BLaER1 treated with 17β-estradiol and CSF1 and Interleukin-3, amounts not matched to agents 10 nM and 100 nM (cell line): ENCODE data around the gene BMP8B.
A peak's percentile ranks its signal among the peaks of the same experiment; 100 is the strongest.

Source experiments
- H3K27ac ChIP-seq, 11 experiments: shearing (Covaris generic); formaldehyde crosslinking; 2 replicates each; pipeline ENCODE4 v1.8.1; 2022
- H3K27me3 ChIP-seq, 11 experiments: shearing (Covaris generic); formaldehyde crosslinking; 2 replicates each; pipeline ENCODE4 v1.8.1; 2022
- H3K36me3 ChIP-seq, 11 experiments: shearing (Covaris generic); formaldehyde crosslinking; 2 replicates each; pipeline ENCODE4 v1.8.1; 2022
- H3K4me1 ChIP-seq, 10 experiments: shearing (Covaris generic); formaldehyde crosslinking; 2 replicates each; pipeline ENCODE4 v1.8.1; 2022
- H3K4me2 ChIP-seq, 11 experiments: shearing (Covaris generic); formaldehyde crosslinking; 2 replicates each; pipeline ENCODE4 v1.8.1; 2022
- H3K4me3 ChIP-seq, 10 experiments: shearing (Covaris generic); formaldehyde crosslinking; 2 replicates each; pipeline ENCODE4 v1.8.1; 2022
- H3K9ac ChIP-seq, 11 experiments: shearing (Covaris generic); formaldehyde crosslinking; 2 replicates each; pipeline ENCODE4 v1.8.1; 2022
- H3K9me3 ChIP-seq, 11 experiments: shearing (Covaris generic); formaldehyde crosslinking; replicated peaks in 1 of 11; 2 replicates each; pipeline ENCODE4 v1.8.1; 2022
- H4K20me1 ChIP-seq, 11 experiments: shearing (Covaris generic); formaldehyde crosslinking; 2 replicates each; pipeline ENCODE4 v1.8.1; 2022
- Cebpa-rat ChIP-seq, 11 experiments: shearing (Covaris generic); IDR thresholded peaks; 2 replicates each; pipeline ENCODE4 v1.8.1; 2022

The BMP8B gene, protein sequence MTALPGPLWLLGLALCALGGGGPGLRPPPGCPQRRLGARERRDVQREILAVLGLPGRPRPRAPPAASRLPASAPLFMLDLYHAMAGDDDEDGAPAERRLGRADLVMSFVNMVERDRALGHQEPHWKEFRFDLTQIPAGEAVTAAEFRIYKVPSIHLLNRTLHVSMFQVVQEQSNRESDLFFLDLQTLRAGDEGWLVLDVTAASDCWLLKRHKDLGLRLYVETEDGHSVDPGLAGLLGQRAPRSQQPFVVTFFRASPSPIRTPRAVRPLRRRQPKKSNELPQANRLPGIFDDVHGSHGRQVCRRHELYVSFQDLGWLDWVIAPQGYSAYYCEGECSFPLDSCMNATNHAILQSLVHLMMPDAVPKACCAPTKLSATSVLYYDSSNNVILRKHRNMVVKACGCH

DNA sequence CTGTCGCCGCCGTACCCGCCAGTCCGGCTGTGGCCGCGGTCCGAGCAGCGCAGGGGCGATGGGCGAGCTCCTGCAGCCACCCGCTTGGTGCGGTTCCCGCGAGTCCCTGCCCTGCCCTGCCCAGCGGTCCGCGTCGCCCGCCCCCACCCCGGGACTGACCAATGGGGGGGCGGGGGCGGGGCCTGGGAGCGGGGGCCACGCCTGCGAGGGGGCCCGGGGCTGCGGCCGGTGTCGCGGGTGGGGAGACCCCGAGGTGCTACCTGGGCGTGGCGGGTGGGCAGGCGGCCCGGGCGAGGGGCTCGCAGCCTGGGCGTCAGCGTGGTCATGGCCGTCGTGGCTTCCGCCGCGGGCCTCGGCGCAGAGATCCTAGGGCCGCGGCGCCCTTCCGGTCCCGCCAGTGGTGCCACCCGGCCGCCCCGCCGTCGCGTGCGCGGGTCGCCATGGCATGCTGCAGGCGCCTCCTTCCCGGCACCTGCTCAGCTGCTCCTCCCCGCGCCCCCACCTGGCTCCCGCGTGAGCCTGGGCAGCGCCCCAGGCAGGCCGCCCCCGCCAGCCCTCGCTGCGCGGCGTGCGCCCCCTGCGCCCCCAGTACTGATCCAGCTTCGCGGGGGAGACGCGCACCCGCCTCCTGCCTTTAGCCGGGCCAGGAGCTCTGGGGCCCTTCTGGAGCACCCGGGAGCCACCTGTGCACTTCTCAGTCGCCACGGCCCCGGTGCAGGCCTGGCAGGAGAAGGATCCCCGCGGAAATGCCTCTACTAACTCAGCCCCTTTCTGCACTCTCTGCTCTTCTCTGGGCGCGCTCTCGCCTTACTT is at the start of gene BMP8B:
TSS of gene BMP8B (minus strand) at position 108 of the 813 bp plus-strand sequence. CDS start 380 bp downstream, outside the sequence.
- Histone ChIP-seq H3K4me2 (peak within 1 kb of the TSS; percentile 76 to 94 (median 89)), H3K4me3 (peak within 1 kb of the TSS; percentile 56 to 76 (median 65)), H3K9ac (peak within 1 kb of the TSS; percentile 68 to 84 (median 79)), H4K20me1 (no peaks in the 10 kb centered on the region), H3K27ac (peak within 1 kb of the TSS; percentile 59 to 81 (median 74); a peak in 21 of 22 replicates), H3K27me3 (peaks cover 10 to 22% (median 16%) of the 10 kb centered on the region in 11 experiments), H3K4me1 (peaks cover 20 to 59% (median 53%) of the 10 kb centered on the region in 10 experiments), H3K9me3 (no peaks in the 10 kb centered on the region), H3K36me3 (no peaks in the 10 kb centered on the region)
- no peak for TF ChIP-seq Cebpa-rat (IDR thresholded peaks at IDR 0.05)

DNA sequence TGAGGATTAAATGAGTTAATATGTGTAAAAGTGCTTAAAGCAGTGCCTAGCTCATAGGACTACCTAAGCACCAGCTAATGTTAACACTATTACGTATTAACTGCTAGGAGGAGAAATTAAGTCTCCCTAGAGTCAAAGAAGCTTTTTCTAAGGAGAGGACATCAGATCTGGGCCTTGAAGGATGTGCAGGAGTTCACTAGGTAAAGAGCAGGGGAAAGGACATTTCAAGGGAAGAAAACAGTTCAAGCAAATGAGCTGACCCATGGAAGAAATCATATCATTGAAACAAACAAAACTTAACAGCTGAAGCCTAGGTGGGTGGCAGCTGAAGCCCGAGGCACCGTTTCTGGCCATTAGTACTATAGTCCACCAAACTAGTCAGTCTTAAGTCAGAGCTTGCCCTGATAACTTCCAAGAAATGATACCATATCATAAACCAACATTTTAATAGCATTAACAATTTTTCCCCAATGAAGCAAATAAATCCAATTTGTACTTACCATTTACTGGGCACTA is 48.0 kb upstream of the BMP8B start:
- Histone ChIP-seq H3K4me3 (no peak overlapping the region), H3K9me3 (no peaks in the 10 kb centered on the region), H3K27me3 (no peaks in the 10 kb centered on the region), H4K20me1 (no peaks in the 10 kb centered on the region), H3K4me1 (peaks cover 0 to 53% (median 10%) of the 10 kb centered on the region in 10 experiments; a peak in 10 of 20 replicates), H3K27ac (no peak overlapping the region), H3K4me2 (no peak overlapping the region), H3K9ac (no peak overlapping the region), H3K36me3 (peaks cover 43 to 70% (median 56%) of the 10 kb centered on the region in 11 experiments)
- TF ChIP-seq Cebpa-rat (IDR thresholded peaks at IDR 0.05): no peak

DNA sequence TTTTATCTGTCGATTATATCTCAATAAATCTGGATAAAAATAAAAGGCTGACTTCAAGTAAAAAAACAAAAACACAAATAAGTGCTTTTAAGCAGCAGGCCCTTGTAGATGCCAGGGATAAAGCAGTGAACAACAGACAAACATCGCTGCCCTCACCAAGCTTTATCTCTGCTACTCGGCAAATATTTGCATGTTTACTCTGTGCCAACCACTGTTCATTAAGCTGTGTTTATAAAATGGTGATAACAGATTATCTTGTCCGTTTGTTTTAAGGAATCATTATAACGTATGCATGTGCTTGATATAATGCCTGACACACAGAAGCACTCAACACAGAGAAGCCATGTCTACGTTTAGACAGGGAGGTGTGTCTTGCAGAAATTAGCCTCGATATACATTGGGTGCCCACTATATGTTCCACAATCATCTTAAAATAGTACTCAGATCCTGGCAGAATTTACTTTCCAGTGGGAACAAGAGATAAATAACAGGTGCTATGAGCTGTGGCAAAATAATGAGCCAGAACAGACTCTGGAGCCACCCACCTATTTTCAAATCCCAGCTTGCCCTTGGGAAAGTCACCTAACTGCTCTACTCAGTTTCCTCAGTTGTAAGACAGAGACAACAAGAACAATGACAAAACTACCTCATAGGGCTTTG is 47.4 kb upstream of the BMP8B start:
- no peak for TF ChIP-seq Cebpa-rat (IDR thresholded peaks at IDR 0.05)
- 0 out of 22 replicates have a peak overlapping the region, but pooled peaks of 1 of the 11 experiments have one; percentile 93 for H3K4me2 ChIP-seq
- H3K36me3 ChIP-seq: peaks cover 37 to 64% (median 50%) of the 10 kb centered on the region in 11 experiments

DNA sequence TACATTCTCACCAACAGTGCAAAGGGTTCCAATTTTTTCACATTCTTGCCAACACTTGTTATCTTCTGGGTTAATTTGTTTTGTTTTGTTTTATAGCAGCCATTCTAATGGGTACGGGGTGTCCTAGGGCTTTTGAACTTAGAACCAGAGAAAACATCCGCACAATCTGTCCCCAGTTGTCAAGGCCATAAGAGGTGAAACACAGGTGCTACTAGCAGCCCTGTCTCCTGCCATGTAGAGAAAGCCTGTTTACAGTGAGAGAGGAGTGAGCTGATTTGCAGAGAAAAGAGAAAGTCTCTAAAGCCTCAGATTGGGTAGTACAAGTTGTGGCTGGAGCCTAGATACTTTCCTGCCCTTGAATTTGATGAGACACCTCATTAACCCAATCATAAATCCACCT is 46.4 kb upstream of the BMP8B start:
- Histone ChIP-seq H3K4me2 (peak overlapping the region in 2 of 11 experiments; percentile 82 to 93; a peak in 4 of 22 replicates), H3K4me1 (peaks cover 0 to 50% (median 10%) of the 10 kb centered on the region in 10 experiments; a peak in 10 of 20 replicates), H3K36me3 (peaks cover 27 to 55% (median 41%) of the 10 kb centered on the region in 11 experiments), H3K4me3 (no peak overlapping the region), H3K27me3 (no peaks in the 10 kb centered on the region), H4K20me1 (no peaks in the 10 kb centered on the region), H3K27ac (no peak overlapping the region; a peak in 1 of 22 replicates), H3K9ac (no peak overlapping the region), H3K9me3 (no peaks in the 10 kb centered on the region)
- TF ChIP-seq Cebpa-rat (IDR thresholded peaks at IDR 0.05): no peak

More for the DNA sequence above, 47.4 kb upstream of the BMP8B start:
- Histone ChIP-seq H3K9me3 (no peaks in the 10 kb centered on the region), H3K27me3 (no peaks in the 10 kb centered on the region), H4K20me1 (no peaks in the 10 kb centered on the region), H3K4me3 (no peak overlapping the region), H3K4me1 (peaks cover 0 to 50% (median 10%) of the 10 kb centered on the region in 10 experiments; a peak in 10 of 20 replicates), H3K9ac (no peak overlapping the region), H3K27ac (no peak overlapping the region)

DNA sequence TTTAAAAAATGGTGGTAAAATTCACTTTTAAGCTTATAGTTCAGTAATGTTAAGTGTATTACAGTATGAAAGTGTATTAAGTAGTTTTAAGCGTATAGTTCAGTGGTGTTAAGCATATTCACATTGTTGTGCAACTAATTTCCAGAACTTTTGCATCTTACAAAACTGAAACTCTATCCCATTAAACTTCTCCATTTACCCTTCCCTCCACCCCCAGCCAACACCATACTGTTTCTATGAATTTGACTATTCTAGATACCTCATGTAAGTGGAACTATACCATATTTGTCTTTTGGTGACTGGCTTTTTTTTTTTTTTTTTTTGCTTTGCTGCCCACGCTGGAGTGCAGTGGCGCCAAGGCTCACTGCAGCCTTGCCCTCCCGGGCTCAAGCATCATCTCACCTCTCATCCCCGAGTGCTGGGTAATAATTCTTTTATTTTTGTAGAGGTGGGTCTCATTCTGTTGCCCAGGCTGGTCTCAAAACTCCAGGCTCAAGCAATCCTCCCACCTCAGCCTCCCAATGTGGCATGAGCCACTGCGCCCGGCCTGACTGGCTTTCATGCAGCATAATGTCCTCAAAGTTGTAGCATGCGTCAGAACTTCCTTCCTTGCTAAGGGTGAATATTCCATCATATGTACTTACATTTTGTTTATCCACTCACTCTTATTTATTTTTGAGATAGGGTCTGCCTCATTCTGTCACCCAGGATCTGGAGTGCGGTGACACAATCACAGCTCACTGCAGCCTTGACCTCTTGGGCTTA is 45.1 kb upstream of the BMP8B start:
- no peaks in the 10 kb centered on the region for H3K9me3 ChIP-seq
- peak overlapping the region in 6 of 11 experiments; percentile 48 to 82 (median 70); a peak in 11 of 22 replicates for H3K27ac ChIP-seq
- H3K4me2 ChIP-seq: peak overlapping the region in 5 of 11 experiments; percentile 66 to 93 (median 71); a peak in 11 of 22 replicates
- peaks cover 0 to 45% (median 10%) of the 10 kb centered on the region in 10 experiments; a peak in 10 of 20 replicates for H3K4me1 ChIP-seq
- peak overlapping the region in 2 of 11 experiments; percentile 37 to 45; a peak in 1 of 22 replicates for H3K9ac ChIP-seq
- no peaks in the 10 kb centered on the region for H4K20me1 ChIP-seq
- peaks cover 14 to 42% (median 28%) of the 10 kb centered on the region in 11 experiments for H3K36me3 ChIP-seq
- no peaks in the 10 kb centered on the region for H3K27me3 ChIP-seq
- no peak overlapping the region for H3K4me3 ChIP-seq
- TF ChIP-seq Cebpa-rat (IDR thresholded peaks at IDR 0.05): no peak

DNA sequence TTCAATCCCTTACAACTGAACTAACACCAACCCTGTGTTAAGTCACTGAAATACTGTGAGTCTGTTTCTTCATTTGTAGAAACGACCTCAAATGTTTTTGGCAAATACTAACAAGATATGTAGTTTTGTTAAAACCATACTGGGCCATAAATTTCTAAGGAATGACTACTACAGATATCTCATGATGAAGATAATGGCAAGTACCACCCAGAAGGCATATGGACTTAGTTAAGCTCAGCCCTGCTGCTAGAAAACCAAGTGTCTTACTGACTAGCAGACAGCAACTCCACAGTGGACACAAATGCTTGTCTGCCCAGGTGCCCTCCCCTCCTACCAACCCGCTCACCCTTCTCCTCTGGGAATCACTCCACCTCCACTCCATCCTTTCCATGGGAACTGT is 44.5 kb upstream of the BMP8B start:
- H3K4me3 ChIP-seq: no peak overlapping the region
- H3K27ac ChIP-seq: peak overlapping the region in 6 of 11 experiments; percentile 48 to 82 (median 70); a peak in 11 of 22 replicates
- TF ChIP-seq Cebpa-rat (IDR thresholded peaks at IDR 0.05): no peak
- no peaks in the 10 kb centered on the region for H4K20me1 ChIP-seq
- no peaks in the 10 kb centered on the region for H3K27me3 ChIP-seq
- H3K9me3 ChIP-seq: no peaks in the 10 kb centered on the region
- peaks cover 0 to 45% (median 10%) of the 10 kb centered on the region in 10 experiments; a peak in 10 of 20 replicates for H3K4me1 ChIP-seq
- H3K4me2 ChIP-seq: peak overlapping the region in 5 of 11 experiments; percentile 66 to 93 (median 71); a peak in 10 of 22 replicates
- H3K9ac ChIP-seq: peak overlapping the region in 3 of 11 experiments; percentile 31 to 45 (median 37); a peak in 2 of 22 replicates
- H3K36me3 ChIP-seq: peaks cover 7 to 35% (median 21%) of the 10 kb centered on the region in 11 experiments

DNA sequence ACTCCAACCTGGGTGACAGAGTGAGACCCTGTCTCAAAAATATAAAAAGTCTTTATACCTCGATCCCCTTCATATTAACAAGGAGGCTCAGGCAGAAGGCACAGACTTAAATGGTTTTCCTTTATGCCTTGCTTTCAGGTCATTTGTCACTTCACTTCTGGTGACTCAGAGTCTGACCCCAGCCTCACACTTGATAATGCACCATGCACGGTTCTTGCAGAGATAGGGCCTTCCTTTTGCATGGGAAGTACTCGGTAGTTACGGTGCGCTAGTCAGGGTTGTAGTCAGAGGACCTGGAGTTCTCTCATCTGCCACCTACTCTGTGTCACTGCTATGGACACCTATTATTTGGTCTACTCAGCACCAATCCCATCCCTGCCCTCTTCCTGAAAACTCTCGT is 43.6 kb upstream of the BMP8B start:
- Histone ChIP-seq H3K4me3 (no peak overlapping the region), H3K27ac (peak overlapping the region in 1 of 11 experiments; percentile 78; a peak in 2 of 22 replicates), H4K20me1 (no peaks in the 10 kb centered on the region), H3K4me2 (peak overlapping the region in 4 of 11 experiments; percentile 69 to 93 (median 76); a peak in 6 of 22 replicates), H3K27me3 (no peaks in the 10 kb centered on the region), H3K9ac (no peak overlapping the region), H3K36me3 (peaks cover 0 to 27% (median 13%) of the 10 kb centered on the region in 11 experiments; a peak in 16 of 22 replicates), H3K9me3 (no peaks in the 10 kb centered on the region), H3K4me1 (peaks cover 0 to 45% (median 10%) of the 10 kb centered on the region in 10 experiments; a peak in 10 of 20 replicates)
- no peak for TF ChIP-seq Cebpa-rat (IDR thresholded peaks at IDR 0.05)
